OCI-LY7 (cell line): Measurements from ENCODE around the gene ZNRF3. TPM values are rescaled to one million over a fixed set of nuclear protein-coding genes. Genes with fewer than 3 reads are reported as not detected.
"Not testable (repeated sequence)": the region's sequence is repeated elsewhere in the genome, so short reads cannot be mapped to it uniquely, and the experiment has no call there.

Experiments used
- BruUV-seq: library from RNA; stranded (reverse); fragments of 400-500 nt; replicated peaks from 2 replicates; lab custom pipeline; 2021; lab: Mats Ljungman, UMichigan
- CTCF ChIA-PET: fragments of 300-600 bp; sonication (Branson Sonifier 250); formaldehyde crosslinking; loops from one replicate; lab custom pipeline; 2022; ENCODE audit warnings: antibody characterized with exemption; ENCODE audit not compliant: unreplicated experiment; lab: Charles Lee
- POLR2A ChIA-PET: fragments of 300-600 bp; sonication (Branson Sonifier 250); formaldehyde crosslinking; loops from one replicate; lab custom pipeline; 2022; ENCODE audit warnings: antibody characterized with exemption; lab: Charles Lee
- DNase-seq: peaks from one replicate; pipeline ENCODE4 v3.0.0-alpha.2; 2015; ENCODE audit warnings: low spot score
- H2AFZ ChIP-seq: fragments of 200-600 bp; sonication (generic), shearing (Covaris generic); 2 replicates; pipeline ENCODE4 v1.6.1; 2014; ENCODE audit warnings: mild to moderate bottlenecking, antibody characterized with exemption, low read length, moderate library complexity
- H3K27ac ChIP-seq: fragments of 200-600 bp; sonication (generic); 2 replicates; pipeline ENCODE4 v1.5.1; 2014; ENCODE audit warnings: mixed run types, low read depth, mild to moderate bottlenecking, moderate library complexity, low read length, inconsistent platforms; ENCODE audit not compliant: poor library complexity, severe bottlenecking
- H3K36me3 ChIP-seq: fragments of 200-600 bp; sonication (generic); 2 replicates; pipeline ENCODE4 v1.6.1; 2014; ENCODE audit warnings: mild to moderate bottlenecking, antibody characterized with exemption, low read length, moderate library complexity, mixed read lengths; ENCODE audit not compliant: insufficient read depth
- H3K4me1 ChIP-seq: fragments of 200-600 bp; sonication (generic); 2 replicates; pipeline ENCODE4 v1.5.1; 2014; ENCODE audit warnings: mild to moderate bottlenecking, low read length; ENCODE audit not compliant: insufficient read depth, poor library complexity, severe bottlenecking
- H3K4me2 ChIP-seq: fragments of 200-600 bp; sonication (generic); 2 replicates; pipeline ENCODE4 v1.6.1; 2014; ENCODE audit warnings: mild to moderate bottlenecking, low read length
- H3K4me3 ChIP-seq: fragments of 200-600 bp; sonication (generic); 2 replicates; pipeline ENCODE4 v1.5.1; 2014; ENCODE audit warnings: mild to moderate bottlenecking, low read depth, low read length; ENCODE audit not compliant: poor library complexity, severe bottlenecking
- H3K79me2 ChIP-seq: fragments of 200-600 bp; sonication (generic); 2 replicates; pipeline ENCODE4 v1.6.1; 2016; ENCODE audit warnings: low read depth, mild to moderate bottlenecking, low read length, moderate library complexity, mixed read lengths; ENCODE audit not compliant: insufficient read depth
- H3K9me2 ChIP-seq: fragments of 200-600 bp; sonication (generic); 2 replicates; pipeline ENCODE4 v1.6.1; 2016; ENCODE audit warnings: mild to moderate bottlenecking, low read length, mixed read lengths; ENCODE audit not compliant: insufficient read depth
- H3K9me3 ChIP-seq: fragments of 200-600 bp; sonication (generic); 2 replicates; pipeline ENCODE4 v1.6.1; 2014; ENCODE audit warnings: mild to moderate bottlenecking, mixed run types, low read length, mixed read lengths
- H4K20me1 ChIP-seq: fragments of 200-600 bp; sonication (generic); 2 replicates; pipeline ENCODE4 v1.6.1; 2014; ENCODE audit warnings: mild to moderate bottlenecking, antibody characterized with exemption, low read length, moderate library complexity, mixed read lengths; ENCODE audit not compliant: insufficient read depth
- CTCF ChIP-seq: fragments of 200-600 bp; sonication (generic); conservative IDR thresholded peaks from 2 replicates; pipeline ENCODE4 v1.5.1; 2014; ENCODE audit warnings: mild to moderate bottlenecking, antibody characterized with exemption, low read length, moderate library complexity, mixed read lengths
- EZH2phosphoT487 ChIP-seq: fragments of 200-600 bp; sonication (generic); IDR thresholded peaks from 2 replicates; pipeline ENCODE4 v1.6.1; 2018; ENCODE audit warnings: low read depth, borderline replicate concordance, mild to moderate bottlenecking, mixed run types, antibody characterized with exemption, low read length, moderate library complexity, mixed read lengths
- intact Hi-C: fragments of 100-400 bp; cut with micrococcal nuclease; formaldehyde crosslinking; loops from one replicate; pipeline ENCODE4 v1.10.0; 2022; ENCODE audit not compliant: unreplicated experiment
- total RNA-seq, 2 experiments: library from RNA; depleted of rRNA in 1 of 2; stranded (reverse); fragments of >200 nt in 1 of 2; shearing (Covaris generic) in 1 of 2; gene quantifications; 2 replicates each; pipeline ENCODE4 v1.2.3, GENCODE V29; 2014 to 2022

Gene ZNRF3
- total RNA-seq, 2 experiments from 2014 or later, result 3.6 to 3.9 TPM

GRCh38 chr22:29082826-29083545 is 199.6 kb downstream of the ZNRF3 start:
- H3K4me1 ChIP-seq, result no peaks in the 10 kb centered on the region
- no peaks in the 10 kb centered on the region for H3K9me2 ChIP-seq
- no peak overlapping the region for H3K27ac ChIP-seq
- no peaks in the 10 kb centered on the region for H4K20me1 ChIP-seq
- H3K36me3 ChIP-seq, result no peaks in the 10 kb centered on the region
- intact Hi-C loops, result no loop called here
- TF ChIP-seq CTCF, result no peak
- TF ChIP-seq EZH2phosphoT487, result no peak
- H3K79me2 ChIP-seq, result no peaks in the 10 kb centered on the region
- H3K9me3 ChIP-seq, result no peaks in the 10 kb centered on the region
- ChIA-PET CTCF (no interaction called here), POLR2A (interaction anchor here (0.9 kb wide), 1 partner anchor 14 kb away, joined by 3 read pairs; no protein-coding TSS in a partner anchor)
- no peak overlapping the region for H2AFZ ChIP-seq
- H3K4me3 ChIP-seq, result no peak overlapping the region
- BruUV-seq, result no TSS peak
- DNase-seq, result no peak
- H3K4me2 ChIP-seq, result no peak overlapping the region

- H3K4me3 ChIP-seq, intact Hi-C loops, H3K27ac ChIP-seq, H3K36me3 ChIP-seq, H2AFZ ChIP-seq, H3K4me2 ChIP-seq, DNase-seq, H3K9me2 ChIP-seq, BruUV-seq, H4K20me1 ChIP-seq, H3K9me3 ChIP-seq, POLR2A ChIA-PET, CTCF ChIA-PET, H3K79me2 ChIP-seq, H3K4me1 ChIP-seq: not testable (repeated sequence)
Measured at GRCh38 chr22:29083576-29083932, 200.2 kb downstream of the ZNRF3 start.

- no peak for DNase-seq
- Histone ChIP-seq H4K20me1 (no peaks in the 10 kb centered on the region), H3K79me2 (no peaks in the 10 kb centered on the region), H3K9me2 (no peaks in the 10 kb centered on the region), H3K36me3 (no peaks in the 10 kb centered on the region), H3K27ac (no peak overlapping the region), H2AFZ (no peak overlapping the region), H3K4me2 (no peak overlapping the region), H3K9me3 (no peaks in the 10 kb centered on the region), H3K4me3 (no peak overlapping the region), H3K4me1 (no peaks in the 10 kb centered on the region)
- BruUV-seq, result no TSS peak
- no peak for TF ChIP-seq CTCF
- POLR2A ChIA-PET, result no interaction called here
- CTCF ChIA-PET, result no interaction called here
- intact Hi-C loops, result no loop called here
Measured at GRCh38 chr22:29083933-29084591, 200.7 kb downstream of the ZNRF3 start.
